Bronchus fibroblast of lung (primary cell): ENCODE data around the gene WWOX. TPM values are rescaled to one million over a fixed set of nuclear protein-coding genes. Genes with fewer than 3 reads are reported as not detected.

Experiments
- total RNA-seq: library from RNA; depleted of rRNA; stranded (reverse); fragments of >200 nt; gene quantifications from 2 replicates; pipeline ENCODE4 v1.2.3, GENCODE V29; 2015

The WWOX gene
- total RNA-seq: 6.6 and 13.2 TPM in 2 replicates

GRCh38 chr16:78099271-78100111 lies at the start of gene WWOX:
Gene WWOX (plus strand): TSS chr16:78099654.

Other genes with a start within 250 kb of the WWOX start
- not detected in 2 replicates for gene CLEC3A, start 77.1 kb upstream of the WWOX start, total RNA-seq